Adipose tissue (tissue), 3 donors: ENCODE measurements around the gene PTPRN2. TPM values are rescaled to one million over a fixed set of nuclear protein-coding genes. Genes with fewer than 3 reads are reported as not detected.
"Not testable (repeated sequence)": the region's sequence is repeated elsewhere in the genome, so short reads cannot be mapped to it uniquely, and the experiment has no call there.

ENCODE experiments used
- H3K27ac ChIP-seq: one replicate; pipeline ENCODE4 v1.5.1; 2013; ENCODE audit warnings: low read depth, low read length
- WGBS, 3 donors: extraction: QIAGEN DNeasy Blood & Tissue Kit; methylation state at CpG; one replicate each; pipeline ENCODE4 v1.1.7; 2013; 5-methylcytosine and 5-hydroxymethylcytosine counted together
- polyA plus RNA-seq, 3 donors: library from polyadenylated mRNA; stranded (reverse); fragments of 200-250 nt; gene quantifications; one replicate each; pipeline ENCODE4 v1.2.3, GENCODE V29; 2013
- donor health status: healthy with polysubstance abuse.
- donor health status: Bipolar disorder and iron deficiency.
- donor health status: healthy.

The PTPRN2 gene
- polyA plus RNA-seq, 3 donors: 3.7 to 8.0 (median 7.3) TPM

- WGBS, 3 donors: 77 to 81% (median 80%) methylated on average over 14 to 17 of the region's 17 CpGs
- no peak overlapping the region for H3K27ac ChIP-seq
Observed at GRCh38 chr7:158407581-158408317, 179.9 kb downstream of the PTPRN2 start.

GRCh38 chr7:158406801-158407200 lies 180.8 kb downstream of the PTPRN2 start:
- WGBS, 3 donors: 80 to 84% (median 82%) methylated on average over 10 to 11 of the region's 11 CpGs

GRCh38 chr7:158406364-158406763 lies 181.3 kb downstream of the PTPRN2 start:
- no peak overlapping the region for H3K27ac ChIP-seq
- WGBS, 3 donors: 89 to 93% (median 89%) methylated on average over 10 of the region's 10 CpGs

More at GRCh38 chr7:158406801-158407200, 180.8 kb downstream of the PTPRN2 start:
- no peak overlapping the region for H3K27ac ChIP-seq

GRCh38 chr7:158405771-158406170 lies 181.9 kb downstream of the PTPRN2 start:
- H3K27ac ChIP-seq: not testable (repeated sequence)
- 95 to 97% (median 96%) methylated on average over 27 to 30 of the region's 30 CpGs for WGBS, 3 donors

GRCh38 chr7:158405324-158405723 lies 182.3 kb downstream of the PTPRN2 start:
- 70 to 73% (median 70%) methylated on average over 8 of the region's 8 CpGs for WGBS, 3 donors
- no peak overlapping the region for H3K27ac ChIP-seq

- H3K27ac ChIP-seq: no peak overlapping the region
- WGBS, 3 donors: 75 to 83% (median 77%) methylated on average over 18 to 23 of the region's 23 CpGs
Observed at GRCh38 chr7:158404031-158404761, 183.4 kb downstream of the PTPRN2 start.

GRCh38 chr7:158403013-158403821 lies 184.4 kb downstream of the PTPRN2 start:
- no peak overlapping the region for H3K27ac ChIP-seq
- WGBS, 3 donors: 75 to 80% (median 76%) methylated on average over 21 of the region's 21 CpGs

- WGBS, 3 donors: 61 to 73% (median 67%) methylated on average over 11 of the region's 11 CpGs
- H3K27ac ChIP-seq: no peak overlapping the region
Observed at GRCh38 chr7:158402471-158402870, 185.2 kb downstream of the PTPRN2 start.

GRCh38 chr7:158401826-158402225 lies 185.8 kb downstream of the PTPRN2 start:
- WGBS, 3 donors: 71 to 87% (median 72%) methylated on average over 10 of the region's 10 CpGs
- H3K27ac ChIP-seq: no peak overlapping the region

GRCh38 chr7:158401295-158401694 lies 186.3 kb downstream of the PTPRN2 start:
- no peak overlapping the region for H3K27ac ChIP-seq
- 78 to 88% (median 80%) methylated on average over 8 of the region's 8 CpGs for WGBS, 3 donors

- H3K27ac ChIP-seq: no peak overlapping the region
- 76 to 82% (median 78%) methylated on average over 24 of the region's 24 CpGs for WGBS, 3 donors
Observed at GRCh38 chr7:158400601-158401225, 186.9 kb downstream of the PTPRN2 start.

GRCh38 chr7:158399762-158400161 lies 187.9 kb downstream of the PTPRN2 start:
- H3K27ac ChIP-seq: no peak overlapping the region
- WGBS, 3 donors: 72 to 90% (median 78%) methylated on average over 9 of the region's 9 CpGs

- WGBS, 3 donors: 95 to 98% (median 97%) methylated on average over 1 of the region's 1 CpG
- no peak overlapping the region for H3K27ac ChIP-seq
Observed at GRCh38 chr7:158398750-158399149, 188.9 kb downstream of the PTPRN2 start.

GRCh38 chr7:158397885-158398284 lies 189.7 kb downstream of the PTPRN2 start:
- WGBS, 3 donors: 80 to 89% (median 81%) methylated on average over 6 of the region's 6 CpGs
- no peak overlapping the region for H3K27ac ChIP-seq

- 63 to 69% (median 68%) methylated on average over 10 of the region's 10 CpGs for WGBS, 3 donors
- H3K27ac ChIP-seq: no peak overlapping the region
Observed at GRCh38 chr7:158396982-158397862, 190.4 kb downstream of the PTPRN2 start.

GRCh38 chr7:158396301-158396905 lies 191.2 kb downstream of the PTPRN2 start:
- no peak overlapping the region for H3K27ac ChIP-seq

GRCh38 chr7:158395780-158396278 lies 191.8 kb downstream of the PTPRN2 start:
- 67 to 83% (median 71%) methylated on average over 18 to 28 of the region's 28 CpGs for WGBS, 3 donors
- H3K27ac ChIP-seq: no peak overlapping the region

More at GRCh38 chr7:158396301-158396905, 191.2 kb downstream of the PTPRN2 start:
- 61 to 75% (median 67%) methylated on average over 17 of the region's 17 CpGs for WGBS, 3 donors
